HepG2 (cell line): ENCODE data around the gene PCDHGA1. TPM values are rescaled to one million over a fixed set of nuclear protein-coding genes. Genes with fewer than 3 reads are reported as not detected.

Source experiments
- CBX5 ChIP-seq: sonication (generic); formaldehyde crosslinking; IDR thresholded peaks from 2 replicates; pipeline ENCODE4 v1.4.0; 2020; ENCODE audit warnings: missing genetic modification reagents, borderline replicate concordance
- CEBPG ChIP-seq: IDR thresholded peaks from 2 replicates; pipeline ENCODE4 v1.6.1; 2016
- DPF2 ChIP-seq: sonication (generic); formaldehyde crosslinking; IDR thresholded peaks from 2 replicates; pipeline ENCODE4 v1.4.0; 2020; ENCODE audit warnings: mild to moderate bottlenecking, low read depth, missing genetic modification reagents, borderline replicate concordance
- E2F1 ChIP-seq: sonication (generic); formaldehyde crosslinking; IDR thresholded peaks from 2 replicates; pipeline ENCODE4 v1.5.0; 2020; ENCODE audit warnings: missing genetic modification reagents
- EED ChIP-seq: sonication (generic); formaldehyde crosslinking; IDR thresholded peaks from 2 replicates; pipeline ENCODE4 v1.5.0; 2020; ENCODE audit warnings: mild to moderate bottlenecking, missing genetic modification reagents
- FOXA1 ChIP-seq, 2 experiments: fragments of 450-650 bp in 1 of 2; sonication (generic) in 1 of 2; formaldehyde crosslinking in 1 of 2; IDR thresholded peaks; 2 replicates each; pipeline versions ENCODE4 v1.4.0 to v1.6.1; 2016 to 2020; ENCODE audit warnings: missing genetic modification reagents in 1 of 2
- GRHL1 ChIP-seq: sonication (generic); formaldehyde crosslinking; conservative IDR thresholded peaks from 2 replicates; pipeline ENCODE4 v1.8.0; 2022; ENCODE audit warnings: missing genetic modification reagents
- HHEX ChIP-seq: IDR thresholded peaks from 2 replicates; pipeline ENCODE4 v1.6.1; 2016; ENCODE audit warnings: control low read depth
- HNRNPL ChIP-seq: fragments of 200-400 bp; formaldehyde crosslinking; IDR thresholded peaks from 2 replicates; pipeline ENCODE4 v1.6.1; 2017; ENCODE audit warnings: mild to moderate bottlenecking, low read depth, low read length
- ISX ChIP-seq: sonication (generic); formaldehyde crosslinking; conservative IDR thresholded peaks from 2 replicates; pipeline ENCODE4 v1.5.0; 2020; ENCODE audit warnings: missing genetic modification reagents
- KAT7 ChIP-seq: IDR thresholded peaks from 2 replicates; pipeline ENCODE4 v1.6.1; 2018; ENCODE audit warnings: borderline replicate concordance, missing compliant biosample characterization
- KAT8 ChIP-seq: IDR thresholded peaks from 2 replicates; pipeline ENCODE4 v1.6.1; 2016; ENCODE audit warnings: missing genetic modification reagents, missing compliant biosample characterization
- MEIS2 ChIP-seq: sonication (generic); formaldehyde crosslinking; IDR thresholded peaks from 2 replicates; pipeline ENCODE4 v1.9.0; 2021; ENCODE audit warnings: mild to moderate bottlenecking, missing genetic modification reagents
- NFIC ChIP-seq: IDR thresholded peaks from 2 replicates; pipeline ENCODE4 v1.6.1; 2012; ENCODE audit warnings: mild to moderate bottlenecking, low read length, inconsistent platforms
- RAD21 ChIP-seq: fragments of 450-650 bp; formaldehyde crosslinking; IDR thresholded peaks from 2 replicates; pipeline ENCODE4 v1.5.0; 2020; ENCODE audit warnings: mild to moderate bottlenecking
- TCF7L2 ChIP-seq: IDR thresholded peaks from 2 replicates; pipeline ENCODE4 v1.6.1; 2011; ENCODE audit warnings: mild to moderate bottlenecking, low read depth, low read length, moderate library complexity
- TGIF2 ChIP-seq: IDR thresholded peaks from 2 replicates; pipeline ENCODE4 v1.6.1; 2016; ENCODE audit warnings: control low read depth, missing compliant biosample characterization
- TRAFD1 ChIP-seq: sonication (generic); formaldehyde crosslinking; IDR thresholded peaks from 2 replicates; pipeline ENCODE4 v1.5.1; 2020; ENCODE audit warnings: missing genetic modification reagents, mild to moderate bottlenecking, borderline replicate concordance
- ZFP37 ChIP-seq: sonication (generic); formaldehyde crosslinking; IDR thresholded peaks from 2 replicates; pipeline ENCODE4 v1.4.0; 2020; ENCODE audit warnings: missing genetic modification reagents, borderline replicate concordance
- ZFP90 ChIP-seq: sonication (generic); formaldehyde crosslinking; IDR thresholded peaks from 2 replicates; pipeline ENCODE4 v1.8.0; 2022; ENCODE audit warnings: missing genetic modification reagents, mild to moderate bottlenecking, inconsistent platforms, borderline replicate concordance
- ZKSCAN8 ChIP-seq: IDR thresholded peaks from 2 replicates; pipeline ENCODE4 v1.6.1; 2016; ENCODE audit warnings: borderline replicate concordance, missing genetic modification reagents, missing compliant biosample characterization
- ZNF263 ChIP-seq: sonication (generic); formaldehyde crosslinking; IDR thresholded peaks from 2 replicates; pipeline ENCODE4 v1.4.0; 2020; ENCODE audit warnings: missing genetic modification reagents
- ZNF468 ChIP-seq: sonication (generic); formaldehyde crosslinking; IDR thresholded peaks from 2 replicates; pipeline ENCODE4 v1.8.0; 2022; ENCODE audit warnings: mild to moderate bottlenecking, moderate library complexity, missing genetic modification reagents
- ZNF567 ChIP-seq: sonication (generic); formaldehyde crosslinking; IDR thresholded peaks from 2 replicates; pipeline ENCODE4 v1.8.1; 2023; ENCODE audit warnings: mild to moderate bottlenecking, missing genetic modification reagents, borderline replicate concordance
- polyA plus RNA-seq, 8 experiments: library from polyadenylated mRNA; depleted of rRNA in 3 of 8; stranded (reverse) in 7 of 8; unstranded in 1 of 8; fragments of >200 nt; fragmentation: Illumina TruSeq in 4 of 8; extraction: Trizol in 4 of 8; gene quantifications; 2 replicates each; pipeline versions ENCODE4 v1.2.1 to v1.2.3, GENCODE V29; 2011 to 2016; ENCODE audit warnings: low read depth in 4 of 8, missing spikeins in 1 of 8, mixed read lengths in 1 of 8; ENCODE audit not compliant: insufficient read depth in 1 of 8
- total RNA-seq, 5 experiments: library from RNA; depleted of rRNA; stranded (reverse); fragments of >200 nt; fragmentation: Illumina TruSeq; extraction: Trizol; gene quantifications; 2 replicates each; pipeline ENCODE4 v1.2.3, GENCODE V29; 2016; ENCODE audit warnings: low read depth in 1 of 5
- TF ChIP-seq, protein P1 (sequence below): sonication (generic); formaldehyde crosslinking; IDR thresholded peaks from 2 replicates; pipeline ENCODE4 v1.4.0; 2020; ENCODE audit warnings: low read depth, mild to moderate bottlenecking, missing genetic modification reagents

The PCDHGA1 gene
- total and polyA plus RNA-seq, 2 of the 13 experiments (the other 11 are each of a cell fraction or from before 2014, with no cell fraction given) = 0.31 to 0.40 TPM

GRCh38 chr5:141524604-141525597 is 194.6 kb downstream of the PCDHGA1 start (continued):
- TF ChIP-seq CEBPG (peak; percentile 62), RAD21 (CRISPR knock-in tag) (peak; percentile 90), DPF2 (no peak), TGIF2 (CRISPR knock-in tag) (no peak; the same call in 1 of the 2 replicates), TCF7L2 (no peak), E2F1 (no peak), TRAFD1 (CRISPR knock-in tag) (no peak), HHEX (CRISPR knock-in tag) (no peak), ZKSCAN8 (CRISPR knock-in tag) (no peak), FOXA1 (IDR thresholded peaks at IDR 0.05) (no peak), FOXA1 (CRISPR knock-in tag; IDR thresholded peaks at IDR 0.05) (peak; percentile 52), ZNF263 (CRISPR knock-in tag) (peak; percentile 87), MEIS2 (no peak), GRHL1 (CRISPR knock-in tag) (no peak), KAT8 (peak; percentile 59; the same call in 1 of the 2 replicates), ZNF567 (CRISPR knock-in tag) (no peak), CBX5 (peak; percentile 83; the same call in 1 of the 2 replicates), ISX (CRISPR knock-in tag) (no peak), ZFP37 (CRISPR knock-in tag) (no peak; the same call in 1 of the 2 replicates), ZFP90 (no peak), HNRNPL (0 out of 2 replicates have a peak, but pooled peaks have one; percentile 31), NFIC (no peak), EED (CRISPR knock-in tag) (no peak), KAT7 (CRISPR knock-in tag) (no peak), ZNF468 (no peak)
- TF ChIP-seq, protein P1, sequence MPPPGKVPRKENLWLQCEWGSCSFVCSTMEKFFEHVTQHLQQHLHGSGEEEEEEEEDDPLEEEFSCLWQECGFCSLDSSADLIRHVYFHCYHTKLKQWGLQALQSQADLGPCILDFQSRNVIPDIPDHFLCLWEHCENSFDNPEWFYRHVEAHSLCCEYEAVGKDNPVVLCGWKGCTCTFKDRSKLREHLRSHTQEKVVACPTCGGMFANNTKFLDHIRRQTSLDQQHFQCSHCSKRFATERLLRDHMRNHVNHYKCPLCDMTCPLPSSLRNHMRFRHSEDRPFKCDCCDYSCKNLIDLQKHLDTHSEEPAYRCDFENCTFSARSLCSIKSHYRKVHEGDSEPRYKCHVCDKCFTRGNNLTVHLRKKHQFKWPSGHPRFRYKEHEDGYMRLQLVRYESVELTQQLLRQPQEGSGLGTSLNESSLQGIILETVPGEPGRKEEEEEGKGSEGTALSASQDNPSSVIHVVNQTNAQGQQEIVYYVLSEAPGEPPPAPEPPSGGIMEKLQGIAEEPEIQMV (CRISPR knock-in tag) = no peak
